ENCODE data around the gene ANO7. TPM values are rescaled to one million over a fixed set of nuclear protein-coding genes. Genes with fewer than 3 reads are reported as not detected.
"Not testable (repeated sequence)": the region's sequence is repeated elsewhere in the genome, so short reads cannot be mapped to it uniquely, and the experiment has no call there.

Gene ANO7
- total and polyA plus RNA-seq, 4 donors, result 0.89 to 3.1 (median 1.7) TPM

DNA sequence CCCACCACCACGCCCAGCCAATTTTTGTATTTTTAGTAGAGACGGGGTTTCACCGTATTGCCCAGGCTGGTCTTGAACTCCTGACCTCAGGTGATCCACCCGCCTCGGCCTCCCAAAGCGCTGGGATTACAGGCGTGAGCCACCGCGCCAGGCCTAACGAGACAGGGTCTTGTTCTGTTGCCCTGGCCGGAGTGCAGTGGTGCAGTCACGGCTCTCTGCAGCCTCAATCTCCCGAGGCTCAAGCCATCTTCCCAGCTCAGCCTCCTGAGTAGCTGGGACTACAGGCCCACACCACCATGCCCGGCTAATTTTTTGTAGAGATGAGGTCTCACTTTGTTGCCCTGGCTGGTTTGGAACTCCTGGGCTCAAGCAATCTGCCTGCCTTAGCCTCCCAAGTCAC, 8.8 kb downstream of the ANO7 start:
- not testable (repeated sequence) for DNase-seq (ENCODE audit: low read depth in 4 of 6, low spot score in 6 of 6); H3K4me3 ChIP-seq (ENCODE audit: low read depth, low read length); H3K9me3 ChIP-seq (ENCODE audit: control insufficient read depth, insufficient read depth, low read length); H3K4me1 ChIP-seq (ENCODE audit: control insufficient read depth, insufficient read depth, low read length); H3K36me3 ChIP-seq (ENCODE audit: control insufficient read depth, insufficient read depth, low read length); H3K27me3 ChIP-seq (ENCODE audit: control insufficient read depth, insufficient read depth, low read length); H3K27ac ChIP-seq (ENCODE audit: low read depth, low read length)
- WGBS (ENCODE audit: insufficient coverage), result 98% methylated on average over 13 of the region's 14 CpGs

DNA sequence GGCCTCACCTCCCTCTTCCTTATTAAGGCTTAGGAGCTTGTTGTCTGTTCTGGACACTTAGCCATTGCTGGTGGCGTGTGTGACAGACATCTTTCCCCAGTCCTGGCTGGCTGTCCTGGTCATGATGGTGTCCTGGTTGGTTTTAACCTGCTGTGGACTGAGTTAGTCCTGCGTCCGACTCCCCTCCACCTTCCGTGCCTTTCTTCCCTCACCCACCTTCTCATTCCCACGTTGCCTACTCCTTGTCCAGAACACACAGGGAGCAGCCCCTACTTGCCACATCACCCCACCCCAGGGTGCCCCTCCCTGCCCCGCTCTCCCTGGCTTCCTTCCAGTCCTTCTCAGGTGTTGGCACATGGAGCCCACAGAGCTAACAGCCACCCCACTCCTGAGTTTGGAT, 9.5 kb downstream of the ANO7 start:
- Histone ChIP-seq H3K36me3 (ENCODE audit: control insufficient read depth, insufficient read depth, low read length) (no peaks in the 10 kb centered on the region), H3K4me1 (ENCODE audit: control insufficient read depth, insufficient read depth, low read length) (peaks cover 3% of the 10 kb centered on the region), H3K27ac (ENCODE audit: low read depth, low read length) (no peak overlapping the region), H3K9me3 (ENCODE audit: control insufficient read depth, insufficient read depth, low read length) (no peaks in the 10 kb centered on the region), H3K27me3 (ENCODE audit: control insufficient read depth, insufficient read depth, low read length) (no peaks in the 10 kb centered on the region), H3K4me3 (ENCODE audit: low read depth, low read length) (no peak overlapping the region)
- DNase-seq (ENCODE audit: low read depth in 4 of 6, low spot score in 6 of 6), result no peak
- 91% methylated on average over 5 of the region's 6 CpGs for WGBS (ENCODE audit: insufficient coverage)

DNA sequence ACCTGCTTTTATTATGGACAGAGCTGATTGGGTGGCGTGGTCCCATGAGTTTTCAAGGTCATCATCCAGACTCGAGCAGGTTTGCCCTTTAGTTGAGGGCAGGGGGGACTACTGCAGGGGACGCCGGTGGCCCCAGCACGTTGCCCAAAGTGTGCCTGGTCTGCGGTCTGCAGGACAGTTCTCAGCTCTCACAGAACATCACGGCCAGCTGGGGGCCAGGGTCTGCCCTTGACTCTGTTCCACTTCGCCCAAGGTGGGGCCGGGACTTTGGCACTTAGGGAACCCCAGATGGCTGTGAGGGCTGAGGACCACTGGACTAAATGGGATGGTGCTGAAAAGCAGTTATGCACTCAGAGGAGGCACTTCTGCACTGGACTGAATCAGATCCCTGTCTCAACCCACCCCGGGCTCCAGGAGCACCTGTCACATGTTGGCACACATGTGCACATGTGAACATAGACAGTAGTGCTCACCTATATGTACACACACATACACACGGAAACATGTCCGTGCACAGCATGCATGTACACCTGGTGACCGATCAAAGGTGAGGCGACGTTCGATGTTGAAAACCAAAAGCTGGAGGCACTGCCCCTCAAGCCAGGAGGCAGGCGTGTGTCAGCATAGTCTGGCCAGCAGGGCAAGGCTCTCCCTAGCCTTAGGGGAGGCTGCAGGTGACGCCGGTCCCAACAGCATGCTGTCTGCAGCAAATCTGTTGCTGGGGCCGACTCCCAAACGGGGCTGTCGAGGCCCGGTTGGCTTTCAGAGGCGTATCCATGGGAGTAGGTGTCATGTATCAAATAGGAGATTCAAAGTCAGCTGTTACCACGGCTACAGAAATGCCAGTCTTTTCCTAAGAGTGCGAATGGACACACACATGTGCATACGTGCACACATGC, 10.2 kb downstream of the ANO7 start:
- Histone ChIP-seq H3K36me3 (ENCODE audit: control insufficient read depth, insufficient read depth, low read length) (no peaks in the 10 kb centered on the region), H3K27me3 (ENCODE audit: control insufficient read depth, insufficient read depth, low read length) (no peaks in the 10 kb centered on the region), H3K9me3 (ENCODE audit: control insufficient read depth, insufficient read depth, low read length) (no peaks in the 10 kb centered on the region), H3K4me1 (ENCODE audit: control insufficient read depth, insufficient read depth, low read length) (peaks cover 3% of the 10 kb centered on the region), H3K27ac (ENCODE audit: low read depth, low read length) (no peak overlapping the region), H3K4me3 (ENCODE audit: low read depth, low read length) (no peak overlapping the region)
- 78% methylated on average over 25 of the region's 27 CpGs for WGBS (ENCODE audit: insufficient coverage)
- no peak for DNase-seq (ENCODE audit: low read depth in 4 of 6, low spot score in 6 of 6)

DNA sequence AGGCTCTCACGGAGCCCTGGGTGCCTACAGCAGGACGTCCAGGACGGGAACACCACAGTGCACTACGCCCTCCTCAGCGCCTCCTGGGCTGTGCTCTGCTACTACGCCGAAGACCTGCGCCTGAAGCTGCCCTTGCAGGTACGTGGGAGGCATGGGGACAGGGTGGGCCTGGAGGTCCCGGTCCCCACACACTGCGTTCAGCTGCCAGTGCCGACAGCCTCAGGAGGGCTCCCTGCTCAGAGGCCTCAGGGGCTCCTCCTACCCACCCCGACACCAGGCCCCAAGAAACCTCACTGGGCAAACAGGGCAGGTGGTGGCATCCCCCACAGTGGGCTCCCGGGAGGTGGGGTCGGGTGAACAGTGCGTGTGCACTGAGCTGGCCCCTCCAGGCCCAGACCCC, 10.8 kb downstream of the ANO7 start:
- Histone ChIP-seq H3K27me3 (ENCODE audit: control insufficient read depth, insufficient read depth, low read length) (no peaks in the 10 kb centered on the region), H3K4me1 (ENCODE audit: control insufficient read depth, insufficient read depth, low read length) (peaks cover 3% of the 10 kb centered on the region), H3K4me3 (ENCODE audit: low read depth, low read length) (no peak overlapping the region), H3K36me3 (ENCODE audit: control insufficient read depth, insufficient read depth, low read length) (no peaks in the 10 kb centered on the region), H3K9me3 (ENCODE audit: control insufficient read depth, insufficient read depth, low read length) (no peaks in the 10 kb centered on the region), H3K27ac (ENCODE audit: low read depth, low read length) (no peak overlapping the region)
- no peak for DNase-seq (ENCODE audit: low read depth in 4 of 6, low spot score in 6 of 6)
- 84% methylated on average over 15 of the region's 16 CpGs for WGBS (ENCODE audit: insufficient coverage)

DNA sequence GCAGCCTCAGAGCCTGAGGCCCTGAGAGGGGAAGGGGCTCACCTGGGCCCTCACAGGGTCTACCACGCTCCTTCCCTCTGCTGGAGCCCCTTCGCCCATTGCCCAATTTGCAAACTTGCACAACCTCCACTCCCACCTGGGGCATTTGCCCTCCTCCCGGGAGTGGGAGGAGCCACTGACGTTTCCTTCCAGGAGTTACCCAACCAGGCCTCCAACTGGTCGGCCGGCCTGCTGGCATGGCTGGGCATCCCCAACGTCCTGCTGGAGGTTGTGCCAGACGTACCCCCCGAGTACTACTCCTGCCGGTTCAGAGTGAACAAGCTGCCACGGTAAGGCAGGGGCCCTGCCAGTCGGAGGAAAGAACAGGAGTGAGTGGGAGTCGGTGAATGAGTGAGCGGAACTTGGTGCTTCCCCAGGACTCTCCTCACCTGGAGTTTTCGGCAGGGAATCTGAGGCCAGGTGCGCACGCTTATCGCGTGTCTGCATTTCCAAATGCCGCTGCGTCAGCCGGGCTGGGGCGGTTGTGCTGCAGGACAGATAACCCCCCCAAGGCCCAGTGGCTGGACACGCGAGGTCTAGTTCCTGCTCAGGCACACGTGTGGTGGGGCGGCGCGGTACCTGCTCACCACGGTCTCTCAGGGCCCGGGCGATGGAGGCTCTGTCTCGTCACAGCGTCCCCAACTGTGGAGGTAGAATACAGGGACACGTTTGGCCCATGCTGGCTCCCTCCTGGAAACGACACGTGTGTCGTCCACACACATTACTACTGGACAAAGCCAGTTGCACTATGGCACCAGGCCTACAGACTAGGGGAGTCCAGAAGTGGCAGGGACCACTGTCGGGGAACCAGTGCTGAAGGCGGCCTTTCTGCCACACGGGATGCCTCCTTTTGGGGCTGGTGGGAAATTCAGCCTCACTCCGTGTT, 11.7 kb downstream of the ANO7 start:
- no peaks in the 10 kb centered on the region for H3K9me3 ChIP-seq (ENCODE audit: control insufficient read depth, insufficient read depth, low read length)
- WGBS (ENCODE audit: insufficient coverage), result 85% methylated on average over 37 of the region's 42 CpGs
- no peak overlapping the region for H3K27ac ChIP-seq (ENCODE audit: low read depth, low read length)
- H3K4me1 ChIP-seq (ENCODE audit: control insufficient read depth, insufficient read depth, low read length), result peaks cover 3% of the 10 kb centered on the region
- H3K27me3 ChIP-seq (ENCODE audit: control insufficient read depth, insufficient read depth, low read length), result no peaks in the 10 kb centered on the region
- DNase-seq (ENCODE audit: low read depth in 4 of 6, low spot score in 6 of 6), result no peak
- no peak overlapping the region for H3K4me3 ChIP-seq (ENCODE audit: low read depth, low read length)
- no peaks in the 10 kb centered on the region for H3K36me3 ChIP-seq (ENCODE audit: control insufficient read depth, insufficient read depth, low read length)

DNA sequence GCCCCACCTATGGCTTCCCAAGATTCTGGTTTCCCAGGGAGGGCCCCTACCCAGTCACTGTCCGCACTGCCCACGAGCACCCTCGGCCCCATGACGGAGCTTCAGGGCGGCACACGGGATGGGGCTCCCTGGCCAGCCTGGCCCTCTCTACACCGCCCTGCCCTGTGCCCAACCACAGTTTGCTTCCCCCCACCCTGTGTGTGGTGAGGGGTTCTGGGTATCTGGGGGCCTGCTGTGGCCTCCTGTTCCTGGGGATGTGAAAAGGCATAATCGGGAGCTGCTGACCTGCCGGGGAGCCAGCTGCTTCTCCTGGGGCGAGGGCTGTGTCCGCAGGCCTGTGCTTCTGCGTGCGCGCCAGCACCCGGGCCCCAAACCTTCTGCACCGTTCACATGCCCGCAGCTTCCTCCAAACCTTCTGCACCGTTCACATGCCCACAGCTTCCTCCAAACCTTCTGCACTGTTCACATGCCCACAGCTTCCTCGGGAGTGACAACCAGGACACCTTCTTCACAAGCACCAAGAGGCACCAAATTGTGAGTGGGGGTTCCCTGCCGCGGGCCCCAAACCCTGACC, 12.4 kb downstream of the ANO7 start:
- Histone ChIP-seq H3K27me3 (ENCODE audit: control insufficient read depth, insufficient read depth, low read length) (no peaks in the 10 kb centered on the region), H3K9me3 (ENCODE audit: control insufficient read depth, insufficient read depth, low read length) (no peaks in the 10 kb centered on the region), H3K36me3 (ENCODE audit: control insufficient read depth, insufficient read depth, low read length) (no peaks in the 10 kb centered on the region), H3K4me3 (ENCODE audit: low read depth, low read length) (no peak overlapping the region), H3K4me1 (ENCODE audit: control insufficient read depth, insufficient read depth, low read length) (peaks cover 3% of the 10 kb centered on the region), H3K27ac (ENCODE audit: low read depth, low read length) (no peak overlapping the region)
- no peak for DNase-seq (ENCODE audit: low read depth in 4 of 6, low spot score in 6 of 6)
- WGBS (ENCODE audit: insufficient coverage), result 91% methylated on average over 18 of the region's 21 CpGs

DNA sequence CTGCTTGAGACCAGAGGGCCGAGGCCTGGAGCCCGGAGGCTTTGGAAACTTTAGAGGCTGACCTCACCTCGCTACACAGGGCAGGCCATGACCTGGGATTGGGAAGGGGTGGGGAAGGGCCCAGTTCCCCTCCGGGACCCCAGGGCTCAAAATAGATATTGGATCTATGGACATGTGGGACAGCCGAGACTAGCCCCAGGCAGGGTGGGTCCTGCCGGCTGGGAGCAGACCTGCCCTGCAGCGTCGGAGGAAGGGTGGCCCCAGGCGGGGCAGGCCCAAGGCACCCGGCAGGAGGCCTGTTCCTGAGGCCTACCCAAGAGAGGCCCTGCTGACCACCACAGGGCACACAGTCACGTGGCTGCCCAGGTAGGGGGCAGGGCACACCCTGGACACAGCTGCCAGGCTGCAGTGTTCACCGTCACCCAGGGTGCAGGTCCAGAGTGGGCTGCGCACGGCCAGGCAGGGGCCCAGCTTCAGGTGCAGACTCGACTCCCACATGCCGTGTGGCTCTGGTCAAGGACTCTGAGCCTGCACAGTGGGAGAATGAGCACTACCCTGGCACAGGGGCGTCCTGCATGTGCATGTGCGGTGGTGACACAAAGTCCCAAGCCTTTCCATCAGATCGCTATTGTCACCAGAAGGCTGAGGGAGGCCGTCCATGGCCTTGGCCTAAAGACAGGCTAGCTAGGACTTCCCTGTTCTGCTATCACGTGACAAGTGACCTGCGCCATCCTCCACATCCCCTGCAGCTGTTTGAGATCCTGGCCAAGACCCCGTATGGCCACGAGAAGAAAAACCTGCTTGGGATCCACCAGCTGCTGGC, 13.2 kb downstream of the ANO7 start:
- Histone ChIP-seq H3K4me1 (ENCODE audit: control insufficient read depth, insufficient read depth, low read length) (peaks cover under 1% of the 10 kb centered on the region), H3K27ac (ENCODE audit: low read depth, low read length) (no peak overlapping the region), H3K9me3 (ENCODE audit: control insufficient read depth, insufficient read depth, low read length) (no peaks in the 10 kb centered on the region), H3K4me3 (ENCODE audit: low read depth, low read length) (no peak overlapping the region), H3K27me3 (ENCODE audit: control insufficient read depth, insufficient read depth, low read length) (no peaks in the 10 kb centered on the region), H3K36me3 (ENCODE audit: control insufficient read depth, insufficient read depth, low read length) (no peaks in the 10 kb centered on the region)
- WGBS (ENCODE audit: insufficient coverage), result 83% methylated on average over 24 of the region's 24 CpGs
- DNase-seq (ENCODE audit: low read depth in 4 of 6, low spot score in 6 of 6), result no peak

DNA sequence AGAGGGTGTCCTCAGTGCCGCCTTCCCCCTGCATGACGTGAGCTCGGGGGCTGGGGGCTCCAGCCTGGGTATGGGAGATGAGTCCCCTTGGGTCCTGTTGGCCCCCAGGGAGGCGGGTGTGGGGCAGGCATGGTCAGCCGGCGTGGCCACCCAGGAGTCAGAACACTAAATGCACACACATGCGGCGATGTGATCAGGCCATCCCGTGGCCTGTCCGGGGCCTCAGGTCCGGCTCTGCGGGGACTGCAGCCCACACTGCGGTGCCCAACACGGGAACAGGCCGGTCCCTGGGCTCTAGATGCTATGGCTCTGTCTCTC, 13.8 kb downstream of the ANO7 start:
- H3K36me3 ChIP-seq (ENCODE audit: control insufficient read depth, insufficient read depth, low read length), result no peaks in the 10 kb centered on the region
- peaks cover under 1% of the 10 kb centered on the region for H3K4me1 ChIP-seq (ENCODE audit: control insufficient read depth, insufficient read depth, low read length)
- H3K9me3 ChIP-seq (ENCODE audit: control insufficient read depth, insufficient read depth, low read length), result no peaks in the 10 kb centered on the region
- no peak for DNase-seq (ENCODE audit: low read depth in 4 of 6, low spot score in 6 of 6)
- no peak overlapping the region for H3K27ac ChIP-seq (ENCODE audit: low read depth, low read length)
- 88% methylated on average over 15 of the region's 15 CpGs for WGBS (ENCODE audit: insufficient coverage)
- H3K27me3 ChIP-seq (ENCODE audit: control insufficient read depth, insufficient read depth, low read length), result no peaks in the 10 kb centered on the region
- H3K4me3 ChIP-seq (ENCODE audit: low read depth, low read length), result no peak overlapping the region

DNA sequence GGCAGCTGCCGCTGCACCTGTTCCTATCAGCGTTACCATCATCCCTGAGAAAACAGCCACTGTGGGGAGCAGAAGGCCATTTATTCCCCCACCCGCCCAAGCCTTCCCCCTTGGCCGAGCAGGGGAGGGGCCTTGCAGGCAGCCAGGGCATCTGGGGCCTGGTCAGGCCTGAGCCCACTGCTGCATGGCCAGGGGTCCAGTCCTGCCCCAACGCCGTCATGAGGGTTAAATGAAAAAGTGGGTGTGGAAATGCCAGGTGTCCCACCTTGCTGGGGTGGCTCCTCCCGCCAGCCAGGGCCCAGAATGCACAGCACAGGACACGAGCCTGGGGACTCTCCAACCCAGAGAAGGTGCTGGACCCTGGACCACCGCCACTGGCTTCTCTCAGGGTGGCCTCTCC, 14.2 kb downstream of the ANO7 start:
- 91% methylated on average over 9 of the region's 9 CpGs for WGBS (ENCODE audit: insufficient coverage)
- no peaks in the 10 kb centered on the region for H3K27me3 ChIP-seq (ENCODE audit: control insufficient read depth, insufficient read depth, low read length)

More for the DNA sequence above, 14.2 kb downstream of the ANO7 start:
- DNase-seq (ENCODE audit: low read depth in 4 of 6, low spot score in 6 of 6), result no peak
- Histone ChIP-seq H3K4me3 (ENCODE audit: low read depth, low read length) (no peak overlapping the region), H3K9me3 (ENCODE audit: control insufficient read depth, insufficient read depth, low read length) (no peaks in the 10 kb centered on the region), H3K27ac (ENCODE audit: low read depth, low read length) (no peak overlapping the region), H3K36me3 (ENCODE audit: control insufficient read depth, insufficient read depth, low read length) (no peaks in the 10 kb centered on the region), H3K4me1 (ENCODE audit: control insufficient read depth, insufficient read depth, low read length) (peaks cover 5% of the 10 kb centered on the region)
